Activated CD4-positive, alpha-beta T cell treated with anti-CD3 and anti-CD28 coated beads, Interleukin-2, amount 50 U/mL, for 4 hours (primary cell): ENCODE results near the gene ZFAND2B.
"Not testable (repeated sequence)": the region's sequence is repeated elsewhere in the genome, so short reads cannot be mapped to it uniquely, and the experiment has no call there.

ENCODE experiments used
- DNase-seq, 2 experiments: peaks; one replicate each; pipeline ENCODE4 v3.0.0-alpha.2; 2020

The ZFAND2B gene

DNA sequence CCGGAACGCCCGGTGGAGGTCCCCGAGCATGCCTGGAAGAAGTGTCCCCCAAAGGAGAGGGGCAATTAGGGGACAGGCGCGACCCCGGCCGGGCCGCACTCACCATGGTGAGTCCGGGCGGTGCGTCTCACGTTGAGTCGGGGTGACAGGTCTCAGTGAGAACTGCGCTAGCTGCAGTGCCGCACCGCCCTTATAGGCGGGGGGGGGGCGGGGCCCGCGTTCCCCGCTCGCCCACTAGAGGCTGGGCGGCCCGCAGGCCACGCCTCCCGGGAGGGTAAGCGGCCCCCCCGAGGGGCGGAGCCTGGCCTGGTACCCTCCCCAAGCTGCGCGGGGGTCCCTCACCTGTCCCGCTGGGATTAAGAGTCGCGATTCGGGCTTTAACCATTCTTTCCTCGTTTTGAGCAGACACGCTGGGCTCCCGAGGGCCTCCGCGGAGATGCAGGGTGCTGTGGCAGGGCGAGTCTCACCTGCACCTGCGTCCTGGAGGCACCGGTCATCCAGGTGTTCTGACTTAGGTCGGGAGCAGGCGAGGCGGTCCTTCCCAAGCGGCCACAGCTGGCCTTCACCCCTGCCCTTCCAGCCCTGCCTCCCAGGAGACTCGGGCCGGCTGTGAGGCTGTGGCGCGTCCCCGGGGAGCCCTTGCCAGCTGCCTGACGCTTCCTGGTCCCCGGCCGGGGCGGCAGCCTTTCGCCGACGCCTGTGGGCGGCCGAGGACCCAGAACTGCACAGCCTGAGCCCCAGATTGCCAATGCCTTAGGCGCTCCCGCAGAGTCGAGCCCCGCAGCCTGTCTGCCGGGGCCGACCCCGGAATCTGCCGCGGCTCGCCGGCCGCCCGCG is 47.4 kb downstream of the ZFAND2B start, which contains the start of gene TUBA4A:
TUBA4A (minus strand) TSS at position 166 of the 837 bp plus-strand sequence; CDS start at position 106, 60 bp downstream.
- peak; percentile 84 to 88 for DNase-seq

DNA sequence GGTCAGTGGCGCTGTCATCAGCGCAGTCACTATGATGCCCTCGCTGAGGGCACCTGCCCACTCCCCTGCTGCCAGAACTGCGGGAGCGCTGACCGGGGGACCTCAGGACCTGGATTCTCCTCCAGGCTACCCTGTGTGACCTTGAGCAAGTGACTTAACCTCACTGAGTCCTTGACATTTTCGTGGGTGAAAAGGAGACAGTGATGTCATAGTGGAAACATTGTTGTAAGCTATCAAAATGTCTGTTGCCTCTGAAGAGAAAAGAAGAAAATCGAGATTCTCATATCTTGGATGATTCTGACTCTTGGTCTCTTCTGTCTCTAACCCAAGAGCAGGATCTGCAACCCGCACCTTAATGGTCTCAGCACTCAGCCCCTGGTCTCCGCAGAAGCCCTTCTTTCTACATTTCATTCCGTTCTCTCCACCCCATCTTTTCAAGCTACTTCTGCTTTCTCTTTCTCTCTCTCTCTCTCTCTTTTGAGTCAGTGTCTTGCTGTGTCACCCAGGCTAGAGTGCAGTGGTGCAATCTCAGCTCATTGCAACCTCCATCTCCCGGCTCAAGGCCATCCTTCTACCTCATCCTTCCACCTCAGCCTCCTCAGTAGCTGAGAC is 48.1 kb downstream of the ZFAND2B start:
- DNase-seq: peak in 1 of 2 experiments; percentile 35

DNA sequence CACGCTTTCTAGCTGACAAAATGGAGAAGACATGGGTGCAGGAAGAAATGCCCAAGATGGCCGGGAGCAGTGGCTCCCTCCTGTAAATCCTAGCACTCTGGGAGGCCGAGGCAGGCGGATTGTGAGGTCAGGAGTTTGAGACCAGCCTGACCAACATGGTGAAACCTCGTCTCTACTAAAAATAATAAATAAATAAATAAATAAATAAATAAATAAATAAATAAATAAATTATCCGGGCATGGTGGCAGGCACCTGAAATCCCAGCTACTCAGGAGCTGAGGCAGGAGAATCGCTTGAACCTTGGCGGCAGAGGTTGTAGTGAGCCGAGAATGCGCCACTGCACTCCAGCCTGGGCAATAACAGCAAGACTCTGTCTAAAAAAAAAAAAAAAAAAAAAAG is 52.4 kb downstream of the ZFAND2B start:
- not testable (repeated sequence) for DNase-seq
